CD14-positive monocyte (primary cell): ENCODE measurements around the gene FSHR. TPM values are rescaled to one million over a fixed set of nuclear protein-coding genes. Genes with fewer than 3 reads are reported as not detected.

Source experiments
- DNase-seq, 3 donors: peaks; one replicate each; pipeline ENCODE4 v3.0.0-alpha.2; 2011 to 2022
- H2AFZ ChIP-seq: 2 replicates; pipeline ENCODE4 v1.6.0; 2012; ENCODE audit warnings: mild to moderate bottlenecking, low read depth, low read length, inconsistent platforms; ENCODE audit not compliant: insufficient read depth, poor library complexity, severe bottlenecking
- H3K27ac ChIP-seq, 2 donors: 1 replicate in 1 of 2; 2 replicates in 1 of 2; pipeline ENCODE4 v1.5.1; 2012 to 2013; ENCODE audit warnings: low read length in 2 of 2, control low read depth in 1 of 2, inconsistent platforms in 1 of 2, low read depth in 1 of 2, mild to moderate bottlenecking in 1 of 2
- H3K27me3 ChIP-seq, 2 donors: one replicate each; pipeline versions ENCODE4 v1.6.0 to v1.6.1; 2011 to 2013; ENCODE audit warnings: low read length in 2 of 2; ENCODE audit not compliant: control insufficient read depth in 2 of 2, insufficient read depth in 2 of 2
- H3K36me3 ChIP-seq, 2 donors: replicated peaks in 1 of 2; 1 replicate in 1 of 2; 2 replicates in 1 of 2; pipeline versions ENCODE4 v1.5.1 to v1.6.1; 2012 to 2013; ENCODE audit warnings: low read length in 2 of 2, control low read depth in 1 of 2, inconsistent platforms in 1 of 2, mild to moderate bottlenecking in 1 of 2; ENCODE audit not compliant: insufficient read depth in 2 of 2, control insufficient read depth in 1 of 2
- H3K4me1 ChIP-seq, 2 donors: 1 replicate in 1 of 2; 2 replicates in 1 of 2; pipeline versions ENCODE4 v1.5.1 to v1.6.1; 2012 to 2013; ENCODE audit warnings: low read length in 2 of 2, control low read depth in 1 of 2, inconsistent platforms in 1 of 2, mild to moderate bottlenecking in 1 of 2, moderate library complexity in 1 of 2; ENCODE audit not compliant: insufficient read depth in 2 of 2, control insufficient read depth in 1 of 2
- H3K4me2 ChIP-seq: replicated peaks from 2 replicates; pipeline ENCODE3; 2012; ENCODE audit warnings: low read length, moderate library complexity, mild to moderate bottlenecking; ENCODE audit not compliant: poor library complexity, severe bottlenecking; ENCODE audit errors: extremely low read depth
- H3K4me3 ChIP-seq, 3 experiments: fragments of 200-600 bp in 1 of 3; sonication (generic) in 1 of 3; replicated peaks in 1 of 3; 1 replicate in 2 of 3; 2 replicates in 1 of 3; pipeline ENCODE4 v1.5.1; 2011 to 2013; ENCODE audit warnings: low read length in 3 of 3, mild to moderate bottlenecking in 3 of 3, control low read depth in 2 of 3, low read depth in 2 of 3, inconsistent platforms in 1 of 3, moderate library complexity in 1 of 3
- H3K79me2 ChIP-seq: 2 replicates; pipeline ENCODE4 v1.6.0; 2012; ENCODE audit warnings: mild to moderate bottlenecking, control low read depth, inconsistent platforms, low read length, moderate library complexity; ENCODE audit not compliant: insufficient read depth
- H3K9ac ChIP-seq: 2 replicates; pipeline ENCODE4 v1.6.0; 2017; ENCODE audit warnings: low read length, mild to moderate bottlenecking; ENCODE audit not compliant: insufficient read depth, poor library complexity, severe bottlenecking
- H3K9me3 ChIP-seq, 2 donors: replicated peaks in 1 of 2; 1 replicate in 1 of 2; 2 replicates in 1 of 2; pipeline versions ENCODE4 v1.5.1 to v1.6.1; 2012 to 2013; ENCODE audit warnings: low read length in 2 of 2, control low read depth in 1 of 2; ENCODE audit not compliant: control insufficient read depth in 1 of 2, insufficient read depth in 1 of 2
- H4K20me1 ChIP-seq: 2 replicates; pipeline ENCODE4 v1.6.0; 2012; ENCODE audit warnings: mild to moderate bottlenecking, low read length, control low read depth, moderate library complexity; ENCODE audit not compliant: insufficient read depth
- H3K27ac Mint-ChIP-seq, 7 donors: one replicate each; pipeline ENCODE4 v1.8.0; 2020; ENCODE audit warnings: mild to moderate bottlenecking in 7 of 7, mixed read lengths in 7 of 7, moderate library complexity in 6 of 7, inconsistent platforms in 2 of 7
- H3K27me3 Mint-ChIP-seq, 3 donors: one replicate each; pipeline ENCODE4 v1.8.0; 2021 to 2022; ENCODE audit warnings: low read depth in 3 of 3, mild to moderate bottlenecking in 3 of 3, mixed read lengths in 3 of 3, moderate library complexity in 3 of 3, inconsistent platforms in 1 of 3
- H3K36me3 Mint-ChIP-seq, 2 donors: one replicate each; pipeline ENCODE4 v1.8.0; 2020; ENCODE audit warnings: mixed read lengths in 2 of 2, inconsistent platforms in 1 of 2, mild to moderate bottlenecking in 1 of 2
- H3K4me1 Mint-ChIP-seq: one replicate; pipeline ENCODE4 v1.8.0; 2020; ENCODE audit warnings: mild to moderate bottlenecking, mixed read lengths
- H3K4me3 Mint-ChIP-seq, 2 donors: one replicate each; pipeline ENCODE4 v1.8.0; 2020; ENCODE audit warnings: mild to moderate bottlenecking in 2 of 2, mixed read lengths in 2 of 2, moderate library complexity in 1 of 2
- H3K9me3 Mint-ChIP-seq, 7 donors: one replicate each; pipeline ENCODE4 v1.8.0; 2020 to 2022; ENCODE audit warnings: mixed read lengths in 7 of 7, mild to moderate bottlenecking in 6 of 7, moderate library complexity in 6 of 7, inconsistent platforms in 2 of 7
- WGBS: methylation state at CpG from one replicate; pipeline ENCODE4 v1.1.5; 2013; ENCODE audit warnings: missing lambda C conversion rate; ENCODE audit not compliant: insufficient coverage; 5-methylcytosine and 5-hydroxymethylcytosine counted together
- intact Hi-C, 2 donors: fragments of 100-400 bp; cut with micrococcal nuclease; formaldehyde crosslinking; loops; one replicate each; pipeline versions ENCODE4 v1.15.0 to v1.15.1; 2023
- polyA plus RNA-seq, 3 donors: library from polyadenylated mRNA; depleted of rRNA in 1 of 3; unstranded in 2 of 3; stranded (reverse) in 1 of 3; fragments of 300-500 nt in 2 of 3; fragments of >200 nt in 1 of 3; fragmentation: Illumina TruSeq in 2 of 3; gene quantifications; 1 replicate in 2 of 3; 2 replicates in 1 of 3; pipeline ENCODE4 v1.2.3, GENCODE V29; 2012 to 2021
- TF ChIP-seq, protein P1 (sequence below): fragments of 200-600 bp; IDR thresholded peaks from one replicate; pipeline ENCODE4 v1.8.0; 2022; ENCODE audit warnings: antibody characterized with exemption, mild to moderate bottlenecking

FSHR gene
- polyA plus RNA-seq, 3 donors, result not detected

DNA sequence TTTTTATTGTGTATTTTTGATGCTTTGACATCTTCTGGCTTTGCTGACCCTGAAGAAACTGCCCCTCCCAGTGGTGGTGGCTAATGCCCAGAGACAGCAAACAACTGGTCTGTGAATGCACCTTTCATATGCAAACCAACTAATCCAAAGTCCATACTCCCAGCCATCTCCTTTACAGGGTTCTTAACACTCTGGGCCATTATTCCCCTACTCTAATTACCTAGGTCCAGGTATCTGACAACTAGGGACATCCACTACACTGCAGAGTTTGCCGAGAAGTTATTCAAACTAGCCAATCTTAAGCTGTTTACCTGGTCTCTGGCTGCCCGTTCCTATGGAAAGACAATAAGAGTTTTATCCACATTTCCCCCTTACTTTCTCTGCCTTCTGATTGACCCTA lies 73.6 kb downstream of the FSHR start:
- Histone ChIP-seq H3K27me3 (no peaks in the 10 kb centered on the region), H3K4me3 (no peak overlapping the region), H4K20me1 (no peaks in the 10 kb centered on the region), H3K4me2 (no peak overlapping the region), H2AFZ (no peak overlapping the region), H3K9me3 (peaks cover 8 to 11% of the 10 kb centered on the region in 2 donors), H3K79me2 (no peaks in the 10 kb centered on the region), H3K36me3 (no peaks in the 10 kb centered on the region), H3K4me1 (no peaks in the 10 kb centered on the region), H3K27ac (no peak overlapping the region), H3K9ac (no peak overlapping the region)
- WGBS, result 86% methylated on average over 1 of the region's 2 CpGs
- peaks cover 5 to 15% (median 8%) of the 10 kb centered on the region in 7 donors for H3K9me3 Mint-ChIP-seq
- no peak overlapping the region for H3K27ac Mint-ChIP-seq
- H3K27me3 Mint-ChIP-seq, result no peaks in the 10 kb centered on the region
- TF ChIP-seq, protein P1, sequence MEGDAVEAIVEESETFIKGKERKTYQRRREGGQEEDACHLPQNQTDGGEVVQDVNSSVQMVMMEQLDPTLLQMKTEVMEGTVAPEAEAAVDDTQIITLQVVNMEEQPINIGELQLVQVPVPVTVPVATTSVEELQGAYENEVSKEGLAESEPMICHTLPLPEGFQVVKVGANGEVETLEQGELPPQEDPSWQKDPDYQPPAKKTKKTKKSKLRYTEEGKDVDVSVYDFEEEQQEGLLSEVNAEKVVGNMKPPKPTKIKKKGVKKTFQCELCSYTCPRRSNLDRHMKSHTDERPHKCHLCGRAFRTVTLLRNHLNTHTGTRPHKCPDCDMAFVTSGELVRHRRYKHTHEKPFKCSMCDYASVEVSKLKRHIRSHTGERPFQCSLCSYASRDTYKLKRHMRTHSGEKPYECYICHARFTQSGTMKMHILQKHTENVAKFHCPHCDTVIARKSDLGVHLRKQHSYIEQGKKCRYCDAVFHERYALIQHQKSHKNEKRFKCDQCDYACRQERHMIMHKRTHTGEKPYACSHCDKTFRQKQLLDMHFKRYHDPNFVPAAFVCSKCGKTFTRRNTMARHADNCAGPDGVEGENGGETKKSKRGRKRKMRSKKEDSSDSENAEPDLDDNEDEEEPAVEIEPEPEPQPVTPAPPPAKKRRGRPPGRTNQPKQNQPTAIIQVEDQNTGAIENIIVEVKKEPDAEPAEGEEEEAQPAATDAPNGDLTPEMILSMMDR, result no peak
- no peak overlapping the region for H3K4me3 Mint-ChIP-seq
- intact Hi-C loops, result no loop called here
- H3K36me3 Mint-ChIP-seq, result no peaks in the 10 kb centered on the region
- H3K4me1 Mint-ChIP-seq, result no peaks in the 10 kb centered on the region
- DNase-seq, result no peak

DNA sequence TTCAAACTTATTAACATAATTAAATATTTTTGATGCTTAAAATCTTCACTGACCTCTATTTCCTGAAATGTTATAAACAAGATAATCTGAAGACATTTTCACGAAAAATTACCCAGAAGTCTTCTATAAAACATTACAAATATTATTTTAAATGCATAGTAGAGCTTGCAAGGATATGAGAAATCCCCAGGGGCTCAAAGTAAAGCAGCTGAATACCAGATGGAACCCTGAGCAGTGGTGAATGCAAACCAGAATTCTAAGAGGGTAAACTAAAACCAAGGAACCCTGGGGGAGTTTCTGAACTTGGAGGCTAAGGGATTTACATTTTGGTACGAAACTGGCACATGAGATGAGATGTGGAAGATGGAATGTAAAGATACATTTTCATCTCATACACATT lies 83.6 kb downstream of the FSHR start:
- Histone ChIP-seq H3K4me1 (no peaks in the 10 kb centered on the region), H2AFZ (no peak overlapping the region), H3K4me3 (no peak overlapping the region), H3K4me2 (no peak overlapping the region), H3K27me3 (no peaks in the 10 kb centered on the region), H3K79me2 (no peaks in the 10 kb centered on the region), H3K9ac (no peak overlapping the region), H3K27ac (no peak overlapping the region), H4K20me1 (no peaks in the 10 kb centered on the region), H3K9me3 (peaks cover 0 to 2% of the 10 kb centered on the region in 2 donors), H3K36me3 (no peaks in the 10 kb centered on the region)
- TF ChIP-seq, protein P1, result no peak
- intact Hi-C loops, result no loop called here
- Mint-ChIP-seq H3K4me1 (no peaks in the 10 kb centered on the region), H3K27ac (no peak overlapping the region), H3K9me3 (peaks cover 0 to 8% (median 4%) of the 10 kb centered on the region in 7 donors), H3K27me3 (no peaks in the 10 kb centered on the region), H3K4me3 (no peak overlapping the region), H3K36me3 (no peaks in the 10 kb centered on the region)
- DNase-seq, result no peak
- no CpG with 5 or more reads among the region's 2 CpGs for WGBS
